Activated T-helper 1 cell treated with Interleukin-2 at 50 U/mL for 16 hours (primary cell): ENCODE results near the gene RPA1.

Experiments used
- DNase-seq: peaks from one replicate; pipeline ENCODE4 v3.0.0-alpha.2; 2020; ENCODE audit warnings: low read depth

The RPA1 gene

DNA sequence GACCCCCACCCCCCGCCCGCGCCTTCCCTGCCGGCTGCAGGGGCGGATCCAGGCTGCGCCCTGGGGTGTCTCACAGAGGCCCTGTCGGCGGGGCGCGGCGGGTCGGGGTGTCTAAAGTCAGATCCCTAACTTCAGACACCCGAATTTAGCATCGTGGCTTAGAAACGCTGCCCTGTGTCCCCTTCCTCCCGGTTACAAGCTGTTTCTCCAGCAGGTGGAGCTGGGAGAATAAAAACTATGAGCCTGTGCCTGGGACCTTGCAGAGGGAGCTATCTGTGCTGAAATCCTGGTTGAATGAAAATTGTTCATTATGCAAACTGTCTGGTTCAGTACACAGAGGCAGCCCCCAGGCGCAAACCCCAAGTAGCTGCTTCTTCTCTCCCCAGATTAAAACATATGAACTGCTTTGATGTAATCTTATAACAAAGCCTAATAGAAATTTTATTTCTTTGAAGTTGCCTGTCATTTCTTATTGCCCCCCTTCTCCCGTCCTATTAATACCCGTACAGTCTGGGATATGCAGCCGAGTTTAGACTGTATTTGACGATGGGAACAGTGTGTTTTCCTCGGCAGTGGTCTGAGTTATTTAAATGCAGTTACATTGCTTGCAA, 79.0 kb downstream of the RPA1 start:
- DNase-seq: no peak

DNA sequence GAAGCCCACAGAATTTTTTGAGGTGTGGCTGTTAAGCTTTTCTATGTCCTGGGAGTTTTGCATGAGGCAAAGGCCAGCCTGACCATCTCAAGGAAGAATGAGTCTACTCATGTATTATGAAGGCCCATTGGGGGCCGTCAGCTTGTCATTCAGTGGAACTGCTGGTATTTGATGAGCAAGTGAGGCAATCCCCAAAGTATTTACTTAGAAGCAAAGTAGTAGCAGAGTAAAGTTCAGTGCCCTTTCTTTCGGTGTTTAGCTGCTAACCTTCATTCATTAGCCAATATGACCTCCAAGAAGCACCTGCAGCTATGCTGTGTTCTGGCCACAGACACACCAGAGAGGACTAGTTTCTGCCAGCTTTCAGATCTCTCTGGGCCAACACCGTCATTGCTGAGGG, 80.2 kb downstream of the RPA1 start:
- DNase-seq: no peak

DNA sequence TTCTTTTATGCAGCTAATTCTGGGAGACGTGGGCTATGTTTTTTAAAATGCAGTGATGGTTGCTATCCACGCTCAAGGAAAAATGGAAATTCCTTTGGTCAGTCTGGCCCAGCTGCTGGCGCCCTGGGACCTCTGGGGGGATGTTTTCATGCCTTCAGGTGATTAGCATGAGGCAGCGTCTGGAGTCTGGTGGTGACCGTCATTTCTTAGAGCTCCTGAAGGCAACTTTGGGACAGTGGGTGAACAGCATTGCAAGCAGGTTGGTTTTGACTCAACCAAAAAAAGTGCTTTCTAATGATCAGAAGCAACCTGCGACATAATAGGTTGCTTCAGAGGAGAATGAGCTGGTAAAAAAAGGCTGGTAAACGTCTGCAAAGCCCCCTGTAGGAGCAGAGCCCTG, 82.3 kb downstream of the RPA1 start:
- DNase-seq: no peak

DNA sequence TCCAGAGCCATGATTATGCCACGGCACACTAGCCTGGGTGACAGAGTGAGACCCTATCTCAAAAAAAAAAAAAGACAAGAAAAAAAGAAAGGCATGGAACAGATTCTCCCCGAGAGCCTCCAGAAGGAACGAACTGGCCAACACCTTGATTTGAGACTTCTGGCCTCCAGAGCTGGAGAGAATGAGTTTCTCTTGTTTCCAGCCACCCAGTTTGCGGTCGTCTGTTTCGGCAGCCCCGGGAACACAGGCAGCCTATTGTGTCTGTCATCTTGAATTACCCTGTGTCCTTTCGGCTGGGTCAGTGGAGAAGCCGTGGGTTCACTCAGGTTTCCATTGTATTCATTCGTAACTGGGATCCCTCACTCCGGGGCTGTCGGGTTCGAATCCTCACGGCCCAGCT, 83.9 kb downstream of the RPA1 start:
- no peak for DNase-seq

DNA sequence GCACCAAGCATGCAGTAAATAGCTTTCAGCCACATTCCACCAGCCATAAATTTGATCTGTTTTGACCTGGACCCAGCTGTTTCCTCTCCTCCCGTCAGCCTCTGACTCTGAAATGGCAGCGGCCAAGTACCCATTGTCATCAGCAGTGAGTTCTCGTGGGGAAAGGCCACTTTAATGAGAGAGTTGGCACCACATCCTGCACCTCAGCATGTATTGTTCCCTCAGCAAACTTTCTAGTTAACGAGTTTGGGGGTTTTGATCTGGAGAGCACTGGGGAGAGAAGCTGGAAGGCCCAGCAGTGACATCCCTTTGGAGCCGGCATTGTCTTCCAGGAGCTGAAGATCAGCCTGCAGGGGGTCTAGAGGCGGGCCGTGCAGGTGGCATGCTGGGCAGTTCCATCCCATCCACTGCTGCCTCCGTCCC, 84.9 kb downstream of the RPA1 start:
- no peak for DNase-seq

DNA sequence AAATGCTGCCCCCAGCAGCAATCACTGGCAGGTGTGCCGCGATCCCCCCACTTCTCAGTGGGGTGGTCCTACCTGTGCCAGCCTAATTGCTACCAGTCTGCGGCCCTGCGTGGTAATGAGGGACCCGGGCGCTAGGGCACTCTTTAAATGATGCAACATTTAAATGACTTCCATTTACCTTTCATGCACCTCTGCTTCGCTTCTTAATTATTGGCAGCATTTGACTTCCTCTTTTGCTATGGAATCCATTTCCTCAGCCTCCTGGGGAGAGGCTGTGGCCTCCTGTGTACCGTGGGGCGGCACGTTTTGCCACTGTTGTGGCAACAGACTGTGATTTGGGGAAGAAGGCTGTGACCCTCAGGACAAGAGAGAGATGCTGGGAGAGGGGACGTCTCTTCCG, 86.1 kb downstream of the RPA1 start:
- no peak for DNase-seq

DNA sequence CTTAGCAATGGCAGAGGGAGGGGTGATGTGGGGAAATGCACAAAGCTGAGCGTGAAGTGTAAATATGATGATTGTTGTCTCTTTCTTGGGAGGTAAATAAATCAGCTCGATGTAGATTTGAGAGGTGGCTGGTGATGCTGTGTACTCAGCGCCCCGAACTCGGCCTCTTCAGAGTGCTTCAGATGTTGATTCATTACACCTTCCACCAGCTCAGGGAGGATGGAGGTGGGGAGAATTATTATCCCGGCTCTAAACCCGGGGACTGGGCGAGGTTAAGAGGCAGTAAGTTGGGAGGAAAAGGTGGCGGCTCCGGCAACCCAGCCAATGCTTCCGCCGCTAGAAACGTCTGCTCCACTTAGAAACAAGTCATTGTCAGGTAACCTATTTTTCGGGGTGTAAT, 86.5 kb downstream of the RPA1 start:
- no peak for DNase-seq

DNA sequence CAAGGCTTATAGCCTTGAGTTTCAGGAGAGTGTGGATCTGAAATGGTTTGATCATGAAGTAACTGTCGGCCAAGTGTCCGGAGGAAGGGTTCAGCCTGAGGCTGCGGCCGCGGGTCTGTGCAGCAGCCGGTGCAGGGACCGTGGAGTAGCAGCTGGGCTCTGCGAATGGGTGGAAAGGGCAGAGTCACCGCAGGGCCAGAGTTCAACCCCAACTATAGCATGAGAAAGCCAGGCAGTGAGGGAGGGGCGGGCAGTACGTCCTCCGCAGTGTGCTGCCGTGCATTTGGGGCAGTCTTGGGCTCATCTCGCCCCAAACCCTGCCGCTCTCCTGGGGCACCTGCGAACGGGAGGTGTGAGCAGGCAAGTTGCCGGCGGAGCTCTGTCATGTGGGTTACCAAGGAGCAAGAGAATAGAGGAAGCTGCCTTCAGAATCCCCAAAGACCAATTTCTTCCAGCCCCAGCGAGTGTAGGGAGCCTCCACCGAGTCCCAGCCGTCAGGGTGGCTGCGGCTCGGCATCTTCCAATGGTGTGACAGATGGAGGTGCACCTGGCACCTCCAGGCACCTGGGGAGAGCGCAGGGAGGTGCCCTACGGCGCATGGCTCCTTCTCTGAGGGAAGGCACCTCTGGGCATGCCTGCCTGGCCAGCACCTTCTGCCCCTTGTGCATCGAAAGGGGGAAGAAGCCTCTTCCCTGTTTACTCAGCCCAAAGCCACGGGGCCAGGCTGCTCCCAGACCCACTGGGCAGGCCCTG, 87.3 kb downstream of the RPA1 start:
- DNase-seq: no peak

DNA sequence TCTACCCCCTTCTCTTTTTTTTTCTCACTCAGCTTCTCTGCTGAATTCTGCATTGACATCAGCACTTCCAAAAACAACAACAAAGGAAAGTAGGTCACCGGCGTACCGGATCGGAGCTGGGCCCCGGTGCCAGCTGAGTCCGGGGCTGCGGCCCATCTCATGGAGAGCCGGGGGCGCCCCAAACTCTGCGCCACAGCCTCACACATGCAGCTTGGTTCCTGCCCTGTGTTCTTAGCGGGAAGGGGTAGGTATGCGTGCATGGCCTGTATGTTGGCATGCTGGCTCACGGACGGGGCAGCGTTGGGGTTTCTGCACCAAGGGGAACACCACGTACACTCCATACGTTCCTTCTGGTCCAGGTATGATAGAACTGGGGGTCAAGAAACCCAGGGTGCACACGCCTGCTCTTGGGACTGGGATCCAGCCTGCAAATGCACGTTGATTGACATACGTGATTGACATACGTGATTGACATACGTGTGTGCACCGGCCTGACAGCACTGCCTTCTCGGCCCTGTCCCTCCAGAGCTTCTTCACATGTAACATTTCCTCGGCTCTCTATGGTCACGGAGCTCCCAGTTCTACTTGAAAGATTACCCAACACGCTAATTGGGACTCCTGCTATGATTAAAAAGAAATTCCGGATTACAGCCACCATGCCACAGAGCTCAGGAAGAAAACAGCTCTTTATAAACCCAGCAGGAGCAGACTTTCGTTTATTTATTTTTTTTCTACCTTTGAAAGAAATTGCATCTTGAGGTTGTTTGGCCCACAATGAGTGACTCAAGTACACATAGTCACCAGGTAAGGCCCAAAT, 88.7 kb downstream of the RPA1 start:
- no peak for DNase-seq

DNA sequence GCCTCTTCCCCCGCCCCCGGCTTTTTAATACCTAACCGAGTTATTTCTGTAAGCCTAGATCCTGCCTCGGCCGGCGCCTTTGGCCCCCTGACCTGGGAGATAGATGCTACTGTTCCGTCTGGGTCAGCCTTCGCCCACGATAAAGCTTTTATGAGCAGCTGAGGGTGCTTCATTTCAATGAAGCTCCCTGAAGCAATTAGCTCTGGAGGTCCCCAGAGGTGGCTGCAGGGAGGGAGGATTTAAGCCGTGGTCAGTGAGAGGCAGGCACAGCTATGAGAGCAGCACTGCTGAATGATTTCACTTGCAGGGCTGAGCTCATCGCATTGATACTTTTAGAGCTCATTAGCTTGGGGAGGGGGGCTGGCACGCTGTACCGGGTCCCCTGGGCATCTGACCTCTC, 89.4 kb downstream of the RPA1 start:
- DNase-seq: no peak

DNA sequence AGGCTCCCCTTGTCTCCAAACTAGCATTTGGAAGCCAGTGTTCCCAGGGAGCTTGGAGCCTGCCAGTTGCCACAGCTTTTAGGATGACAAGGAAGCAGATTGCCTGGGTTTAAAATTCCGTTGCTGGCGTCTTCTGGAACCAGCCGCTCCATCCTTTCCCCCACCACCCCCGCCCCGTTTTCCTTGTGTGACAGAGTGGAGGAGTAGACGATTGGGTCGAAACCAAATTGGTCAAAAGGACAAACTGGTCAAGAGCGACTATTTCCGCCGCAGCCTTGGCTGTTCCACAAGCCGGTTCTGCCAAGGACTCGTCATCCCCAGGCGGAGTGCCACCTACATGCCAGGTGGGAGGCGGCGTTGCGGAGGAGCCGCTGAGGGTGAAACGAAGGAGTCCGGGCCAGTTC, 91.1 kb downstream of the RPA1 start:
- DNase-seq: no peak

DNA sequence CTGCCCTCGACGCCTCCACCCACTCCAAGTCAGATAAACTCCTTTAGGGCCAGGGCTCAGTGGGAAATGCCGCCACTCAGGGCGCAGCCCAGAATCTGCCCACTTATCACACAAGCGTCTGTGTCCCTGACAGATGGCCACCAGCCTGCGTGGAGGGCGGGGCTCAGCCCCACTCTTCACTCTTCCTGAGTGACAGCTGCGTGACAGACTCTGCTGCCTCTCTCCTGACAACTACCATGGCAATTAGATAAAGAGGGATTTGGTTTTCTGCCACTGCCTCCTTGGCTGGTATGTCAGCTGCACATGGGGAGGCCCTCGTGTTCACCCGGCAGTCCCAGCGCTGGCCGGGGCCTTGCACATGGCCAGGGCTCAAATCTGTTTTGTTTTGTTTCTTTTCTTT, 99.2 kb downstream of the RPA1 start:
- no peak for DNase-seq

DNA sequence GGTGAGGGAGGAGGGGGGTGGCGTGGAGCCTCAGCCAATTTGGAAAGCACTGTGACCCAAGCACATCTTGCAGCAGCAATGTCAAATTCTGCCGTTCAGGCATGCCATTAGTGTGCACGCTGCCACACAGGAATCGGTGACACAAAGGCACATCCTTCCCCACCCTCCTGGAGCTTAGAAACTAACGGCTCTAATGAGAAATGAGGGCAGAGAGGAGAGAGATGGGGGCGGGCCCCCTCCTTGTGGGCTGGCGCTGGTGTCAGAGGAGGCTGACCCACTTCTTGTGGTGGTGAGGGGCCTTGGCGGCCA, 100.5 kb downstream of the RPA1 start:
- DNase-seq: no peak

DNA sequence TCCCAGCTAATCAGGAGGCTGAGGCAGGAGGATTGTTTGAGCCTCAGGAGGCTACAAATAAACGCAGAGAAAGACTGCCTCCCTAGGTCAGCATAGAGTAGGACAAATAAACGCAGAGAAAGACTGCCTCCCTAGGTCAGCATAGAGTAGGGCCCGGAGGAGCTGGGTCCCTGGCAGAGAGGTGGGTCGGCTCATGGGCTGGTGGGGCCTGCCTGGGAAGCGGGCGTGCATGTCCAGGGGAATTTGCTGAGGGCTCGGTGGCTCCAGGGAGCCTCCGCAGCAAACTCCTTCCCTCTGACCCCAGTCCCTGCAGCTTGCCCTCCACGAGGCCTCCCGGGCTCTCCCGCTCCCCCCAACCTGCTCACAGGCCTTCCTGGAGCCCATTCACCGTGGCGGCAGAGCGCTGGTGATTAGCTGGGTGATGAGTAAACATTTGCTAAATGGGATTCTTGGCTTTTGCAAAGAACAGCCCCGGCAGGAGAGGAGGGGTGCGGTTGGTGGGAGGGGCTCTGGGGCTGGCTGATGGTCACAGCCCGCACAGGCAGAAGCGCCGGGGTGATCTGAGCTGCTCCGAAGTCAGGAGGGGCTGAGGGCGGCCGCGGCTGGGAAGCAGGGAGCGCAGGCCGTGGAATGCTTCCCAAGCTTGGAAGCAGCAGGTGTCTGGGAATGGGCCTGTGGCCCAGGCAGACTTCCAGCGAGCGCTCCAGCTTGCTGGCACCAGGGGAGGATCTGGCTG, 102.2 kb downstream of the RPA1 start:
- no peak for DNase-seq

DNA sequence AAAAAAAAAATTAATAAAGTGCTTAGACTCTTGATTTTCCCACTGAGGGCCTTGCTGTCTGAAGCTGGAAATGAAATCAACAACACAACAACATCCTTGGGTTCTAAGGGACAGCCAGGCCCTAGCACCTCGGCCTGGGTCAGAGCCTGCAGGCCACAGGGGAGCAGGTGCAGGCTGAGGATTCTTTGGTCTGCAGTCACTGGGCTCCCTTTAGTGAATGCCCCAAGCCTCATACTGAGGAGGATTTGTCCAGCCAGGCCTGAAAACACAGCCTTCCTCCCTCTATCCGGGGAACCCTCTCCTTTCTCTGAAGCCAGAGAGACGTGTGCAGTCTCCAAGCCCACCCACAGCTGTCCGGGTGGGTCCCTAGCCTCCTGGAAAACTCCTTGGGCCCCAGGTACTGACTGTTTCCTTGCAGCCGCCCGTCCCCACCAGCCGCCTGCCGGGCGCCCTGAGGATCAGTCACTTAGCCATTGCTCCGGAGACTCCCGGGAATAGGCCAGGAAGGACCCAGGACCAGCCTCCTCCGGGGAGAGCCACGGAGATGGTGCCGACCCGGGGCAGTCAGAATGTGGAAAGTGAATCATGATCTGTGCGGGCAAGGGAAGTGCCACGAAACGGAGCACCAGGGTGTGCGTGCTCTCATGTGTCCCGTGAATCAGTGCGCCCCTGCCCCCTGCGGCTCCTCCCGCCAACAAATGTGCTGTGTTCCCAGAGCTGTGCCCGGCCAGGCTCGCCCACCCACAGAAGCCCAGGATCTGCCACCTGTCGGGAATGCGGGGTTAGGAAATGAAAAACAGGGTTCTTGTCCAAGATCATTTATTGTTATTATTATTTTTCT, 104.3 kb downstream of the RPA1 start:
- no peak for DNase-seq

DNA sequence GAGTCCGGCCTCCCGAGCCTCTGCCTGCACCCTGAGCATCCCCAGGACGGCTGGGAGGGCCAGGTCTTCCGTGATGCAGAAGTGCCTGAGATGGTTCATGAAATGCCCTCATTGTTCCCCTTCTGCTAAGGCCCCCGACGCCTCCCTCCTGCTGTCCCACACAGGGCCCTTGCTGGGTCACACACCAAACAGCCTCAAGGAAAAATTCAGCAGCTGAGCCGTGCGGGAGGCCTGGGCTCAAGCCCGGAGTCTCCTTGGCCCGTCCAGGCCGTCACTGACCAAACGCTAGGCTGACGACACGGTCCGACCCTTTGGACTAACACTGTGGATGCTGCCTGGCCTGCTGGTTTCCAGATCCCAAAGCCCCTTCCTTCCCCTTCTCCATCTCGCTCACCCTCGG, 105.1 kb downstream of the RPA1 start:
- no peak for DNase-seq

DNA sequence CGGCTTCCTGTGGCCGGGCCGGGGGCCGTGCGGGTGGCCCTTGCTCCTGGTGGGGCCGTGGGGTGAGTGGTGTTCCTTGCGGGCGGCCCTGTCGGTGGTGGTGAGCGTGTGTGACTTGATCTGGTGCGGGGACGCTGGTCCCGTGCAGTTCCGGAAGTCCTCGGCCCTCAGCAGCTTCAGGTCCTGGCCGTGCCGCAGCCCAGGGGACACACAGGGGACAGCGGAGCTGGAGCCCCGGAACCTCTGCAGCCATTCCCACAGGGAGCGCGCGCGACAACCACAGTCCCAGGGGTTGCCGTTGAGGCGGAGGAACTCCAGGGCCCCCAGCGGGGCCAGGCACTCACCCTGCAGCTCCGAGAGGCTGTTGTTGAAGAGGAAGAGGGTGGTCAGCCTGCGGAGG, 107.0 kb downstream of the RPA1 start:
- no peak for DNase-seq

DNA sequence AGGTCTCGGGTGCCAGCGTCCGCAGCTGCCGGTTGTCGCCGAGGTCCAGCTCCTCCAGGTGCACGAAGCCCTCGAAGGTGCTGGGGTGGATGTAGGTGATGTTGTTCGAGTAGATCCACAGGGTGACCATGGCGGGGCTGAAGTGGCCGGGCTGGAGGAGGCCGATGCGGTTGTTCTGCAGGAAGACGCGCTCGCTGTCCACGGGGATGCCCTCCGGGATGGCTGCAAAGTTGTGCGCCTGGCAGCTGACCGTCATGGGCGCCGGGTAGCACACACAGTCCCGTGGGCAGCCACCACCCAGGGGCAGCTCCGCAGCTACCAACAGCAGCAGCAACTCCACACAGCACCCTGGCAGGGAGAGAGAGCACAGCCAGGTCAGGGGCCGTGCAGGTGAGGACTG, 107.7 kb downstream of the RPA1 start:
- DNase-seq: no peak

DNA sequence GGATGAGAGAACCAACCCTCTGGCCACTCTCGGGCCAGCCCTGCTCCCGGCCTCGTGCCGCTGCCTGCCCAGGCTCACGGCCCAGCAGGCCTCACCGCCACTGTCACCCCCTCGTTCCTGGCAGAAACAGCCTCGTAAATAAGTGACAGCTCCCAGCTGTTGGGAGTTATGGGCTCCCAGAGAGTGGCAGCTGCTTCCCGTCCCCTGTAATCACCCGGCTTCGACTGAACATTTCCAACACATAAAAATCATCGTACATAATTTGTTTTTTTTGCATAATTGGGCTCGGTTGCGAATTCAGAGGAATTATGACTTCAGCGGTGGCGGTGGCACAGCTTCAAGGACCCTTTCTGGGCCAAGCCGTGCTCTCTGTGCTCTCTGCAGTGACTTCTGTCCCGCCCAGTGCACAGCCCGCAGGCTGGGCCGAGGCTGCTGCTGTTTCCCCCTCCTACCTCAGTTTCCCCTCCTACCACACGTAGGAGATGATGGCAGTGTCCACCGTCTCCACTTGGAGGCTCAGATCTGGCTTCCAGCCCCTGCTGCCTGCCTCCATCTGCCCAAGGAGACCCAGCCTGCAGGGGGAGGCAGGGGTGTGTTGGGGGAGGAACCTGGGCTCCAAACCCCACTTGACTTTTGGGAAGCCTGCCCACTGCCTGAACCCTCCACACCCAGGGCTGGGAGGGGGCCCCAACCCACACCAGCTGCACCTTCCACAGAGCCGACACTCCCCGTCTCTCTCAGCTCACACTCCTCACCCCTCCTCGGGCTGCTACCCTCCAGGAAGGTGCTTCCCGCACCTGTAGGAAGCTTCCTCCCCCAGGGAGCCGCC, 110.4 kb downstream of the RPA1 start:
- no peak for DNase-seq

DNA sequence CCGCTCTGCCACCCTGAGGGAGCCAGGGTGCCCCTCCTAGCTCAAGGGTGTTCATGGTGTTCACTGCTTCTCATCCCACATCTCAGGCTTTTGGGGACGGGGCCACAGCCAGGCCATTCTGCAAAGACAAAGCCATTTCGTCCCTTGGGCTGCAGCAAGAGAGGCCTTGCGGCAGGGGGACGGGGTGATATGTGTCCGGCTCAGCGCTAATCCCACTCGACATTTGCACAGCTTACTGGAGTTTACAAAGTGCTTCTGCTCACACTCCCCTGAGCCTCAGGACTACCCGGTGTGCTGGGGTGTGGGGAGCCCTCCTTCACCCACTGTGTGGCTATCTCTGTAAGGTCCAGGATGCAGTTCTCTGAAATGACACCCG, 111.0 kb downstream of the RPA1 start:
- no peak for DNase-seq
